H1 (cell line): ENCODE measurements around the gene SHROOM2. TPM values are rescaled to one million over a fixed set of nuclear protein-coding genes. Genes with fewer than 3 reads are reported as not detected.

Source experiments
- CTCF ChIA-PET: fragments of 300-600 bp; sonication (Branson Sonifier 250); formaldehyde crosslinking; loops from one replicate; lab custom pipeline; 2021; ENCODE audit not compliant: partially characterized antibody; lab: Charles Lee
- POLR2A ChIA-PET: fragments of 300-600 bp; sonication (Branson Sonifier 250); formaldehyde crosslinking; loops from one replicate; lab custom pipeline; 2021; ENCODE audit warnings: inconsistent platforms; ENCODE audit not compliant: partially characterized antibody; lab: Charles Lee
- DNase-seq, 2 experiments: peaks; one replicate each; pipeline versions ENCODE4 v3.0.0 to v3.0.0-alpha.2; 2010 to 2022; ENCODE audit warnings: low spot score in 2 of 2, low read depth in 1 of 2, mixed read lengths in 1 of 2
- FAIRE-seq: peaks from 2 replicates; lab custom pipeline; 2011; peaks lifted over from hg19 to GRCh38; lab: Jason Lieb, UNC
- H2AFZ ChIP-seq: 2 replicates; pipeline ENCODE4 v1.8.1; 2012; ENCODE audit warnings: low read length, inconsistent platforms
- H2AK5ac ChIP-seq: 2 replicates; pipeline ENCODE4 v1.6.1; 2013; ENCODE audit warnings: low read depth, low read length
- H2BK120ac ChIP-seq: replicated peaks from 2 replicates; pipeline ENCODE3; 2013; ENCODE audit warnings: low read depth, low read length, inconsistent platforms
- H2BK12ac ChIP-seq: 2 replicates; pipeline ENCODE4 v1.6.1; 2013; ENCODE audit warnings: low read depth, low read length
- H2BK15ac ChIP-seq: 2 replicates; pipeline ENCODE4 v1.6.1; 2013; ENCODE audit warnings: low read length
- H2BK20ac ChIP-seq: 2 replicates; pipeline ENCODE4 v1.6.1; 2013; ENCODE audit warnings: low read length
- H2BK5ac ChIP-seq: 2 replicates; pipeline ENCODE4 v1.6.1; 2013; ENCODE audit warnings: low read depth, low read length
- H3K14ac ChIP-seq: 2 replicates; pipeline ENCODE4 v1.6.1; 2013; ENCODE audit warnings: inconsistent platforms; ENCODE audit not compliant: insufficient read length
- H3K18ac ChIP-seq: 2 replicates; pipeline ENCODE4 v1.6.1; 2013; ENCODE audit warnings: low read length; ENCODE audit errors: extremely low read depth
- H3K23ac ChIP-seq: 2 replicates; pipeline ENCODE4 v1.6.1; 2013; ENCODE audit warnings: inconsistent platforms; ENCODE audit not compliant: insufficient read length
- H3K23me2 ChIP-seq: 2 replicates; pipeline ENCODE4 v1.6.1; 2013; ENCODE audit warnings: low read depth, low read length
- H3K27ac ChIP-seq: 2 replicates; pipeline ENCODE4 v1.6.1; 2011; ENCODE audit warnings: low read depth, low read length, inconsistent platforms
- H3K27me3 ChIP-seq, 4 experiments: replicated peaks in 1 of 4; 1 replicate in 1 of 4; 2 replicates in 3 of 4; pipeline versions ENCODE4 v1.6.1 to v1.8.1; 2011 to 2013; ENCODE audit warnings: low read length in 3 of 4, mild to moderate bottlenecking in 3 of 4, inconsistent platforms in 2 of 4, mixed read lengths in 2 of 4, moderate library complexity in 1 of 4; ENCODE audit not compliant: control insufficient read depth in 3 of 4, insufficient read depth in 3 of 4; ENCODE audit errors: extremely low read depth in 1 of 4
- H3K36me3 ChIP-seq, 4 experiments: 2 replicates each; pipeline versions ENCODE4 v1.6.1 to v1.8.1; 2011 to 2013; ENCODE audit warnings: mild to moderate bottlenecking in 4 of 4, low read length in 3 of 4, moderate library complexity in 2 of 4, control low read depth in 1 of 4, inconsistent platforms in 1 of 4; ENCODE audit not compliant: insufficient read depth in 4 of 4, control insufficient read depth in 2 of 4
- H3K4ac ChIP-seq: replicated peaks from 2 replicates; pipeline ENCODE3; 2013; ENCODE audit warnings: low read length, low read depth, mixed read lengths, inconsistent platforms; ENCODE audit not compliant: insufficient read length
- H3K4me1 ChIP-seq, 4 experiments: replicated peaks in 1 of 4; 1 replicate in 1 of 4; 2 replicates in 3 of 4; pipeline versions ENCODE4 v1.6.1 to v1.8.1; 2011 to 2013; ENCODE audit warnings: low read length in 3 of 4, inconsistent platforms in 2 of 4, mixed read lengths in 1 of 4; ENCODE audit not compliant: insufficient read depth in 4 of 4, control insufficient read depth in 3 of 4
- H3K4me2 ChIP-seq, 2 experiments: 2 replicates each; pipeline versions ENCODE4 v1.6.1 to v1.8.1; 2011 to 2013; ENCODE audit warnings: low read depth in 2 of 2, low read length in 2 of 2, control low read depth in 1 of 2, inconsistent platforms in 1 of 2, mild to moderate bottlenecking in 1 of 2; ENCODE audit not compliant: insufficient read depth in 1 of 2
- H3K4me3 ChIP-seq, 4 experiments: fragments of 200-600, 300-600 bp in 1 of 4; sonication (generic), shearing (Covaris generic), sonication (Bioruptor Twin) in 1 of 4; 2 replicates each; pipeline versions ENCODE4 v1.5.1 to v1.8.1; 2011 to 2016; ENCODE audit warnings: low read length in 4 of 4, low read depth in 3 of 4, control low read depth in 2 of 4, inconsistent platforms in 2 of 4, mild to moderate bottlenecking in 2 of 4, mixed read lengths in 1 of 4, moderate library complexity in 1 of 4; ENCODE audit not compliant: insufficient read depth in 2 of 4; ENCODE audit errors: extremely low read depth in 1 of 4
- H3K56ac ChIP-seq: replicated peaks from 2 replicates; pipeline ENCODE3; 2013; ENCODE audit warnings: low read depth, mild to moderate bottlenecking, mixed read lengths, low read length, inconsistent platforms; ENCODE audit not compliant: insufficient read length
- H3K79me1 ChIP-seq: 2 replicates; pipeline ENCODE4 v1.6.1; 2013; ENCODE audit warnings: low read depth, low read length, control low read depth
- H3K79me2 ChIP-seq, 2 experiments: 2 replicates each; pipeline versions ENCODE4 v1.6.1 to v1.8.1; 2012 to 2013; ENCODE audit warnings: low read length in 2 of 2, mild to moderate bottlenecking in 2 of 2, inconsistent platforms in 1 of 2; ENCODE audit not compliant: insufficient read depth in 2 of 2, control insufficient read depth in 1 of 2
- H3K9ac ChIP-seq, 4 experiments: replicated peaks in 1 of 4; 1 replicate in 1 of 4; 2 replicates in 3 of 4; pipeline versions ENCODE4 v1.6.1 to v1.8.1; 2011 to 2013; ENCODE audit warnings: low read depth in 3 of 4, low read length in 3 of 4, control low read depth in 2 of 4, mild to moderate bottlenecking in 2 of 4, moderate library complexity in 2 of 4, inconsistent platforms in 1 of 4; ENCODE audit errors: extremely low read depth in 1 of 4
- H3K9me3 ChIP-seq, 2 experiments: 2 replicates each; pipeline versions ENCODE4 v1.6.1 to v1.8.1; 2012 to 2013; ENCODE audit warnings: mild to moderate bottlenecking in 2 of 2, moderate library complexity in 2 of 2, control low read depth in 1 of 2, inconsistent platforms in 1 of 2, low read depth in 1 of 2, low read length in 1 of 2, mixed read lengths in 1 of 2; ENCODE audit not compliant: insufficient read depth in 2 of 2
- H4K20me1 ChIP-seq, 2 experiments: replicated peaks in 1 of 2; 2 replicates each; pipeline versions ENCODE3 to v1.8.1; 2011 to 2013; ENCODE audit warnings: inconsistent platforms in 2 of 2, low read length in 2 of 2, mild to moderate bottlenecking in 1 of 2; ENCODE audit not compliant: insufficient read depth in 2 of 2, control insufficient read depth in 1 of 2
- H4K5ac ChIP-seq: 2 replicates; pipeline ENCODE4 v1.6.1; 2013; ENCODE audit warnings: low read length, low read depth, mixed read lengths, inconsistent platforms; ENCODE audit not compliant: insufficient read length
- H4K8ac ChIP-seq: 2 replicates; pipeline ENCODE4 v1.8.0; 2013; ENCODE audit warnings: mild to moderate bottlenecking, moderate library complexity, low read length, inconsistent platforms; ENCODE audit not compliant: insufficient read depth; ENCODE audit errors: extremely low read depth
- H4K91ac ChIP-seq: replicated peaks from 2 replicates; pipeline ENCODE3; 2013; ENCODE audit warnings: low read length, mixed read lengths, inconsistent platforms; ENCODE audit not compliant: insufficient read length
- ATF3 ChIP-seq: IDR thresholded peaks from 2 replicates; pipeline ENCODE4 v1.6.1; 2011; ENCODE audit warnings: low read depth, mild to moderate bottlenecking, low read length; ENCODE audit not compliant: insufficient read depth
- CTCF ChIP-seq, 3 experiments: IDR thresholded peaks; 1 replicate in 2 of 3; 2 replicates in 1 of 3; pipeline versions ENCODE4 v1.5.1 to v1.6.1; 2011; ENCODE audit warnings: low read length in 3 of 3, mild to moderate bottlenecking in 3 of 3, inconsistent platforms in 2 of 3, low read depth in 1 of 3, moderate library complexity in 1 of 3; ENCODE audit not compliant: insufficient read depth in 1 of 3; ENCODE audit errors: control extremely low read depth in 1 of 3
- KDM1A ChIP-seq: fragments of 200-600, 300-600 bp; sonication (generic); IDR thresholded peaks from 2 replicates; pipeline ENCODE4 v1.7.1; 2016; ENCODE audit warnings: mild to moderate bottlenecking, low read length, borderline replicate concordance
- RAD21 ChIP-seq, 2 experiments: IDR thresholded peaks in 1 of 2; conservative IDR thresholded peaks in 1 of 2; 2 replicates each; pipeline ENCODE4 v1.6.1; 2011; ENCODE audit warnings: low read depth in 2 of 2, low read length in 2 of 2, improper control_type of control experiment in 1 of 2, inconsistent platforms in 1 of 2, mild to moderate bottlenecking in 1 of 2, moderate library complexity in 1 of 2
- RXRA ChIP-seq: IDR thresholded peaks from 2 replicates; pipeline ENCODE4 v1.6.1; 2011; ENCODE audit warnings: low read depth, mild to moderate bottlenecking, low read length, moderate library complexity; ENCODE audit not compliant: insufficient read depth
- WGBS, 2 experiments: shearing (Covaris generic) in 1 of 2; methylation state at CpG; one replicate each; pipeline versions ENCODE4 v1.1.6 to v1.1.7; 2013 to 2015; ENCODE audit warnings: low lambda C conversion rate in 2 of 2, mixed read lengths in 2 of 2, inconsistent platforms in 1 of 2, low coverage in 1 of 2, missing lambda C conversion rate in 1 of 2; ENCODE audit not compliant: insufficient replicate concordance in 2 of 2, insufficient coverage in 1 of 2, insufficient read length in 1 of 2; ENCODE audit errors: extremely low coverage in 1 of 2, missing lambda C conversion rate in 1 of 2; 5-methylcytosine and 5-hydroxymethylcytosine counted together
- polyA plus RNA-seq, 7 experiments: library from polyadenylated mRNA; depleted of rRNA in 3 of 7; stranded (reverse) in 5 of 7; unstranded in 2 of 7; fragments of >200 nt in 5 of 7; fragments of 200-250 nt in 2 of 7; gene quantifications; 1 replicate in 5 of 7; 2 replicates in 1 of 7; 4 replicates in 1 of 7; pipeline versions ENCODE4 v1.2.1 to v1.2.3, GENCODE V29; 2011 to 2013; ENCODE audit warnings: missing spikeins in 2 of 7, mixed read lengths in 2 of 7
- total RNA-seq: library from RNA; stranded (reverse); fragmentation: NEBNext Ultra II Directional; extraction: Animal tissue kit (Norgen Biotek cat#: 25700); gene quantifications from 2 replicates; pipeline ENCODE4 v1.2.1, GENCODE V29; 2021

Gene SHROOM2
- total and polyA plus RNA-seq, 2 of the 8 experiments (the other 6 are each of a cell fraction or from before 2014, with no cell fraction given), result 3.4 to 14.2 TPM

GRCh38 chrX:9988762-9989161 is 202.5 kb downstream of the SHROOM2 start:
- Histone ChIP-seq H3K36me3 (no peaks in the 10 kb centered on the region), H3K9me3 (peaks cover 0 to 7% of the 10 kb centered on the region in 2 experiments; a peak in 1 of 4 replicates), H3K79me1 (no peaks in the 10 kb centered on the region), H3K4me1 (no peaks in the 10 kb centered on the region), H2AFZ (no peak overlapping the region), H4K20me1 (no peaks in the 10 kb centered on the region), H2BK20ac (no peak overlapping the region), H4K8ac (no peak overlapping the region), H3K79me2 (no peaks in the 10 kb centered on the region), H2BK12ac (no peak overlapping the region), H2AK5ac (no peak overlapping the region), H3K56ac (no peak overlapping the region), H3K4ac (no peak overlapping the region), H3K4me2 (no peak overlapping the region), H3K27ac (no peak overlapping the region), H3K23me2 (no peaks in the 10 kb centered on the region), H2BK5ac (no peak overlapping the region), H3K9ac (no peak overlapping the region), H3K27me3 (no peaks in the 10 kb centered on the region), H3K4me3 (no peak overlapping the region), H2BK15ac (no peak overlapping the region), H4K5ac (no peak overlapping the region), H3K18ac (no peak overlapping the region), H4K91ac (no peak overlapping the region), H3K14ac (no peak overlapping the region), H2BK120ac (no peak overlapping the region), H3K23ac (no peak overlapping the region)
- ChIA-PET POLR2A (no interaction called here), CTCF (interaction anchor here (0.7 to 1.4 kb wide), 6 partner anchors 15 to 200 kb away, joined by 3 to 5 read pairs (median 4); no protein-coding TSS in a partner anchor)
- FAIRE-seq (peak; percentile 24), DNase-seq (no peak)
- WGBS, 2 experiments, result 75% methylated on average over 1 of the region's 1 CpG; no CpG with 5 or more reads in 1 of the 2 experiments
- TF ChIP-seq CTCF (IDR thresholded peaks at IDR 0.05; ENCODE audit: control extremely low read depth in 1 of 3, insufficient read depth in 1 of 3, low read depth in 1 of 3, low read length in 3 of 3) (peak in 2 of 3 experiments; percentile 24 to 41; a peak in 2 of 4 replicates), ATF3 (no peak), KDM1A (no peak), RXRA (no peak), RAD21 (IDR thresholded peaks at IDR 0.05 in 1 of 2, conservative IDR thresholded peaks at IDR 0.05 in 1 of 2; ENCODE audit: low read depth in 2 of 2, low read length in 2 of 2) (peak; percentile 40 to 50)
